Thoracic aorta (tissue), 2 donors: ENCODE data around the gene KCNIP4. TPM values are rescaled to one million over a fixed set of nuclear protein-coding genes. Genes with fewer than 3 reads are reported as not detected.

Experiments
- ATAC-seq: fragments of 150-250 bp; one replicate; pipeline ENCODE4 v1.8.0; 2017; ENCODE audit warnings: low read depth; ENCODE audit not compliant: insufficient number of reproducible peaks, low FRiP score
- DNase-seq: peaks from one replicate; pipeline ENCODE4 v3.0.0-alpha.2; 2020; ENCODE audit warnings: low spot score
- H3K27ac ChIP-seq, 2 donors: fragments of 200-600 bp; sonication (generic); 1 replicate in 1 of 2; 2 replicates in 1 of 2; pipeline ENCODE4 v1.5.1; 2016; ENCODE audit warnings: mild to moderate bottlenecking in 2 of 2, moderate library complexity in 2 of 2
- H3K27me3 ChIP-seq: fragments of 200-600 bp; sonication (generic); replicated peaks from 2 replicates; pipeline ENCODE4 v1.6.0; 2016; ENCODE audit warnings: mild to moderate bottlenecking; ENCODE audit not compliant: insufficient read depth
- H3K36me3 ChIP-seq: fragments of 200-600 bp; sonication (generic); one replicate; pipeline ENCODE4 v1.5.1; 2016
- H3K4me1 ChIP-seq, 2 donors: fragments of 200-600 bp; sonication (generic); 1 replicate in 1 of 2; 2 replicates in 1 of 2; pipeline versions ENCODE4 v1.5.1 to v1.6.0; 2016; ENCODE audit warnings: low read depth in 2 of 2, mild to moderate bottlenecking in 1 of 2; ENCODE audit not compliant: control insufficient read depth in 1 of 2
- H3K4me3 ChIP-seq: fragments of 200-600 bp; sonication (generic); 2 replicates; pipeline ENCODE4 v1.5.1; 2016; ENCODE audit warnings: mild to moderate bottlenecking
- H3K9me3 ChIP-seq: fragments of 200-600 bp; sonication (generic); 2 replicates; pipeline ENCODE4 v1.5.1; 2016
- CTCF ChIP-seq: fragments of 200-600 bp; sonication (generic); IDR thresholded peaks from one replicate; pipeline ENCODE4 v1.5.1; 2019; ENCODE audit warnings: antibody characterized with exemption
- total RNA-seq, 2 donors: library from RNA; depleted of rRNA; stranded (reverse); fragments of >200 nt; gene quantifications; one replicate each; pipeline versions ENCODE4 v1.1.0 to v1.2.3, GENCODE V29; 2016

The KCNIP4 gene
- total RNA-seq, 2 donors from 2014 or later = not detected

DNA sequence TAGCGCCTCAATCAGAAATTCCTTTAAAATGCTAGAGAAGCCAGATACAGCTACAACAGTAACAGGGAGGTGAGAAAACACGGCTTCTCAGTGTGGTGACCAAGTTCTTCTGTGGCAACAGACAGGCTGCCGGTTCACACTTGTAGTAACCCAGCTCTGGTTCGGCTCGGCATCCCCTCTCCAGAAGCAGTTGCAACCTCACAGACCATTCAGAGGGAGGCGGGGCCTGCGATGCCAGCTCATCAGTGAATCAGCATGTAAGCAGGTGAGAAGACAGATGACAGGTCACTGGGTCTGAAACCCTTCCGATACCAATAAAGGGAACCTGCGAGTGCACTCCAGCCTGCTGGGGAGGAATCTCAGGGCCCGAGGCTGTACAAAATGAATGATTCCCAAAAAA lies 251.0 kb downstream of the KCNIP4 start:
- ATAC-seq = no peak
- no peak for TF ChIP-seq CTCF
- H3K4me3 ChIP-seq = no peak overlapping the region

DNA sequence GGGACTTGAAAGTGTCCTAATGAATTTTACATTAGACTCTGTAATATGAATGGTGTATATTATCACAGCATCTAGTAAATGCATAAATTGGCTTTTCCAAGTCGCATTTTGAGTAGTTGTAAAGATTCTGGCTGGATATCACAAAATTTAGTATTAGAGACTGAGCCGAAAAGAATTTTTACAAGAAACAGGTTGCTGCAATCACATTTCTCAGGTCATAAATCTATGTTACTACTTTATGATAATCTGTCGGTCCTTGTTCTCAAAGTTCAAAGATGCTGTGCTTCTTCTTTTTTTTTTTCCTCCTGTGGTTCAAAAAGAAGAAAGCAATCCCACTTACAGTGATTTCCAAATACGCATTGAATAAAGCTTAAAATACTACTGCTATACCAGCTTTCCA lies 253.4 kb downstream of the KCNIP4 start:
- Histone ChIP-seq H3K27ac (no peak overlapping the region), H3K36me3 (no peaks in the 10 kb centered on the region), H3K27me3 (no peaks in the 10 kb centered on the region), H3K4me1 (no peaks in the 10 kb centered on the region), H3K4me3 (no peak overlapping the region), H3K9me3 (no peaks in the 10 kb centered on the region)
- no peak for TF ChIP-seq CTCF
- DNase-seq (no peak), ATAC-seq (no peak)

More for the DNA sequence above, 251.0 kb downstream of the KCNIP4 start:
- H3K27me3 ChIP-seq = no peaks in the 10 kb centered on the region
- H3K9me3 ChIP-seq = no peaks in the 10 kb centered on the region
- no peak overlapping the region for H3K27ac ChIP-seq
- H3K36me3 ChIP-seq = no peaks in the 10 kb centered on the region
- H3K4me1 ChIP-seq = no peaks in the 10 kb centered on the region
- no peak for DNase-seq

- Histone ChIP-seq H3K27me3 (no peaks in the 10 kb centered on the region), H3K9me3 (no peaks in the 10 kb centered on the region), H3K4me3 (no peak overlapping the region), H3K36me3 (no peaks in the 10 kb centered on the region), H3K4me1 (no peaks in the 10 kb centered on the region), H3K27ac (no peak overlapping the region)
- no peak for TF ChIP-seq CTCF
- no peak for ATAC-seq
- DNase-seq = no peak
Measured at GRCh38 chr4:21692241-21692640, 256.3 kb downstream of the KCNIP4 start.

- no peak for TF ChIP-seq CTCF
- H3K27ac ChIP-seq = no peak overlapping the region
- H3K4me3 ChIP-seq = no peak overlapping the region
- no peaks in the 10 kb centered on the region for H3K36me3 ChIP-seq
- no peaks in the 10 kb centered on the region for H3K9me3 ChIP-seq
- no peak for DNase-seq
- no peak for ATAC-seq
- no peaks in the 10 kb centered on the region for H3K4me1 ChIP-seq
- no peaks in the 10 kb centered on the region for H3K27me3 ChIP-seq
Measured at GRCh38 chr4:21688596-21689265, 259.8 kb downstream of the KCNIP4 start.

DNA sequence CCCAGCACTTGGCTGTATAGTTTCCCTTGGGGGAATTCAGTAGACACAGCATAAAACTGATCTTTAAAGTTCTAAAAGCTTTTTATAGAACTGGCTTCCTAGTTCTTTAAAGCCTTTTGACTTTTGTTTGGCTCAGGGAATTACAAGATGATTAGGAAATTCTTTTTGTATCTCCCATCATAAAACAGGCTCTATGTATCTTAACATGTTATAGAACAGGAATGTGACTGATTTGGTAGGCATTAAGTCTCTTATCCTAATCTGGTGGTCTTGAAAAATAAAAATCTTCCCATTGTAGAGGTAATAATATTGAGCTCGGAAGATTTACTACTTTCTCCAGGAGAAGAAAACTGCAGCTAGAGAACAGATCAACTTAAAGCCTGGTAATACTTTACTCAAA lies 262.7 kb downstream of the KCNIP4 start:
- H3K9me3 ChIP-seq = no peaks in the 10 kb centered on the region
- H3K27ac ChIP-seq = no peak overlapping the region
- no peaks in the 10 kb centered on the region for H3K4me1 ChIP-seq
- ATAC-seq (no peak), DNase-seq (no peak)
- no peaks in the 10 kb centered on the region for H3K36me3 ChIP-seq
- no peak overlapping the region for H3K4me3 ChIP-seq
- H3K27me3 ChIP-seq = no peaks in the 10 kb centered on the region
- TF ChIP-seq CTCF = no peak
